Epidermal melanocyte (primary cell): ENCODE results near the gene EDAR.

ENCODE experiments used
- DNase-seq: peaks from one replicate; pipeline ENCODE4 v3.0.0; 2011; ENCODE audit warnings: low spot score; ENCODE audit not compliant: insufficient read length

Gene EDAR

DNA sequence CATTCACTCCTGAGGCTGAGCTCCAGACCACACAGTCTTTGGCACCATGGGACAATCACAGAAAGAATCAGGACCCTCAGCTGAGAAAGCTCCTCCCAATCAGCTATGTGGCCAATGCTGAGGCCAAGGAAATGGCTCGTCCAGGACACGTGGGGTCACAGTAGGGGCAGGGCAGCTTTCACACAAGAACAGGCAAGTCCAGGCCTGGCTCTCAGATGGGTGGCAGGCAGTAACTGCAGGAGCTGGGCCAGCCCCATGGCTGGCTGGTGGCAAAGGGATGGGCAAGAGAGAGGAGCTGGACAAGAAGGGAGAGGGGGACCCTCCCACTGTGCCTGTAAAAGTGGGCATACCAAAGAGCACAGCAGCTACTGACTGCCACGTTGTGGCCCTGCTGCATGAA, 12.2 kb upstream of the EDAR start:
- no peak for DNase-seq

DNA sequence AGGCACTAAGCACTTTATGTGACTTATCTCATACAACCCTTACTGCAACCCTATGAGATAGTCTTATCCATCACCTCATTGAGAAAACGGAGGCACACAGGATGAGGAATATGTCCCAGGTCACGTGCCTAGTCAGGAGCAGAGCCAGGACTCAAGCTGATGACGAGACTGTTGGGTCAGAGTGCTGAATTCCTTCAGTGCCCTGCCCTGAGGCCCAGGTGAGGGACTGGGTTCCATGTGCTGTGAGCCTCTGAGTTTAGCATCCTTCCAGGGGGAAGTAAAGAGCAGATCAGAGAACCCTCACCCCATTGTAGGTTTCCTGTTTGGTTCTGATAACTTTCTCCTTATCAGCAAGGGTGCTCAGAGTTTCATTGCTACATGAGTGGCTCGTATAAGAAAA, 11.7 kb upstream of the EDAR start:
- DNase-seq: no peak

DNA sequence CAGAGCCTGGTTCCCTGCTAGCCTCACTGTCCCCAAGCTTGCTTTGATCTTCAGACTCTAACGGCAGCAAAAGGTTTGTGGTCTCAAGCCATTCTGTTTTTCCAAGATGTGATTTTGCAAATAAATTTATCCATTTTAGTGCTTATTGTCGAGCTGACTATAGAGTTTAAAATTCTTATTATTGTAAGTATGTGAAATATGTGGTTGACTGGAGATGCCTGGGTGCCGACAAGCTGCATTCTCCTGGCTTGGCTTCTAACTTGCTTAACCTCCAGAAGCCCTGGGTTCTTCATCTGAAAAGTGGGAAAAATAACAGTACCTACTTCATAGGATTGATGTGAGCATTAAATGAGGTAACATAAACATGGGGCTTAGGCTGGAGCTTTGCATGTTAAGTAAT, 9.9 kb upstream of the EDAR start:
- no peak for DNase-seq

DNA sequence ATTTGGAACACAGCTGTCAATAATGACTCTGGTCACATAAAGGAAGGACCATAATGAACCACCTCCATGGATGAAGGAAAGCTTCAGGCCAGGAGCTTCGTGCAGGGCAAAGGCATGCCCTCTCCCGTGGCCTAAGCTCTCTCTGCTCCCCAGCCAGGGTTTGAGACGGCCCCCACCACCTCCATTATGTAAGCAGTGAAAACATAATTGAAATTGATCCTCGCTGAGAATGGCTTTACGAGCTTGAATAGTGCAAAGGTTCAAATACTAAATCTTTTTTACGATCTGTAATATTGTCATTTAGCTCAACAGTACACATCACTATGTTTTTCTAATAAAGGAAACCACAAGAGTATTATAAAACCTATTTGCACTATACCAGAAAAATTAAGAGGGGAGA, 5.2 kb upstream of the EDAR start:
- no peak for DNase-seq

DNA sequence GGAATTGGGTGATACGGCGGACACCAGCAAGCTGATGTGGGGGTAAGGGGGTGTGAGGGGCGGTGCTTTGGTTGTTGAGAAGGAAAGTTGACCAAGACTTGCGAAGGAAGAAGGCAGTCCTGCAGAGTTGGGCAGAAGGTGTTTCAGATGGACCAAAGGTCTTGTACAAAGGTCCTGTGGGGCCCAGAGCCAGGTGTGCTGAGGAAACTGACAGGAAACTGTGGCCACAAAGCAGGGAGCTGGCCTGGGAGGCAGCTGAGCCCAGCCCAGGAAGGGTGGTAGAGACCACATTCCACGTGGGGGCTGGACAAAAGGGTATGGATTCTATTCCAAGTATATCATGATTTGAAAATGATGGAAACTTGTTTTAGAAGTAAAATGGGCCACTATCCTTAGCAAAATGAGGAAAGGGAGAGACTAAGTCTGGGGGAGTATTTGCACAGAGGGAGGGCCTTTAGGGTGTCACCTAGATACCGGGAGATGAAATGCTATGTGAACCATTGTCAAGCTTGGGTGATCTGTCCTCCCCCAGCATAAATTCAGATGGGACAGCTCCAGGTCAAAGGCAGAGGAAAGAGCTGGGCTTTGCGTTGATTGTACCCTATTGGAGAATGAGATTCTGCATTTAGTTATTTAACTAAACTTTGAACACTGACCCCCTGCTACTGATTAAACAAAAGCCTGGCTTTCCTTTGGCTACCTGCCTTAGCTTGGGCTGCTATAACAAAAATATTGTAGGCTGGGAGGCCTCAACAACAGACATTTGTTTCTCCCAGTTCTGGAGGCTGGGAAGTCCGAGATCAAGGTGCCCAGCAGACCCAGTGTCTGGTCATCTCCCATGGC, 4.3 kb upstream of the EDAR start:
- DNase-seq: no peak

DNA sequence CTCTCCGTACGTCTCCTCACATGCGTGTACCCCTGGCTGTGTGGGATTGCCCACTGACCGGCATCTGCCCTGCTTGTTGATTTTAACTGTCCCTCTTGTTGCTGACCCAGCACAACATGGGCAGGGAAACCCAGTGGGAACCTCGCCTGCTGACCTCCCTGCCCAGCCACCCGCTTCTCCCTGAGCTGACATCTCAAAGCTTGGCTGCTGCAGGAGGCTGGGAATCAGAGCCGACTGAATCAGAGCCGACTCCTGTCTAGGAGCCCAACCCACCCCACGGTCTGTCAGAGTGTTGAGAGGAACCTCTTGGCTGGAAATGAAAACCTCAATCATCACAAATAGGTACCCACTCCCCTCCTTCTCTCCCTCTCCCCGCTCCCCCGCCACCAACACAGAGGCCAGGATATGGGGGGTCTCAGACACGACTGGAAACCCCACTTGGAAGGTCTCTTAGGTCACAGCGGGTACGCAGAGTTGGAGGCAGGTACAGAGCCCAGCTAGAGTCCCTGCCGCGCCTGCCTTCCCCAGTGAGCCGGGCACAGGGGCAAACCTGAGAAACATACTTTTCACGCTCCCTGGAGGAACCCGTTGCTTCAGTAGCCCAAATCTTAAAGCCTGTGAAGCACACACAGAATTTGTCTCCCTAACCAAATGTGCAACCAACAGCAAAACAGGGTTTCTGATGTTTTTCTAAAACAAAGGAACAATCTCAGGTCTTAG, 784 bp downstream of the EDAR start:
- no peak for DNase-seq

DNA sequence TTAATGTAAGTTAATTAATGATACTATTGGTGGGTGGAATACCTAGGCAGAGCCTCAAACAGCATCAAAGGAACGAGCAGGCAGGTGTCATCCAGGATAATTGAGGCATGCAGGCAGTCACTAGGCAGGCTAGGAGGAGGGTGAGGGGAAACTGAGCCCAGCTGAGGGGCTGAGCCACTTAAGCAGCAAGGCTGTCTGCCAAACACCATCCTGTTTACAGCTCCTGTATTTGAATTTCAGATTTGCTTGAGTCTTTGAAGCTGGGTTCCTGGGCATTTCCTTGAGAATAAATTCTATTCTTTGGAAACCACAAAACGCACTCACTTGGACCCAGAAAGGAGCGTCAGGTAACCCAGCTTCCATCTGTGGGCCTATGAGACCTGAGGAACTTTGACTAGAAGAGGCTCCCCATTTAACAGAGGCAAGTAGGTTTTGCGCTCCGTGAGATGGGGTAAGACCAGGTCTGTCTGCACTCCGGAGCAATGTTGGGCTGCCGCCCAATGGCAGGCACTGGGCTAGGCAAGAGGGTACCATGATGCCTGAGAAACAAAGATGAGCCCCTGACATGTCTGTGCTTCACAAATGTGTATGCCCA, 2.0 kb downstream of the EDAR start:
- DNase-seq: no peak

DNA sequence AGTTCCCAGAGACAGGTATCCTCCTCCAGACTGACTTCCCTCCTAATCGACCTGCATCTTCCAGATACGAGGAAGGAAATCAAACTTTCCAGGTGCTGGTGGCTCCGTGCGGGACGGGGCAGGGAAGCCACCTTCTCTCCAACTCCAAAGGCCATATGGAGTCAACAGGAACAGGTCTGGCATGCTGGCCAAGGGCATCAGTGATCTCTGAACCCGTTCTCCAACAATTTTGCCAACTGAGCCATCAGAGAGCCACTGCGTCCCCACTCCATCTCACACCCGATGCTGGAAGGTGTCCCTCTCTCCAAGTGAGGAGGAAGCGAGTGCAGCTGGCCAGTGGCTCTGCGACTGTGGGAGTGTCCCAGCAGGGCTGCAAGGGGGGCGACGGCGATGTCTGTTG, 5.4 kb downstream of the EDAR start:
- no peak for DNase-seq

DNA sequence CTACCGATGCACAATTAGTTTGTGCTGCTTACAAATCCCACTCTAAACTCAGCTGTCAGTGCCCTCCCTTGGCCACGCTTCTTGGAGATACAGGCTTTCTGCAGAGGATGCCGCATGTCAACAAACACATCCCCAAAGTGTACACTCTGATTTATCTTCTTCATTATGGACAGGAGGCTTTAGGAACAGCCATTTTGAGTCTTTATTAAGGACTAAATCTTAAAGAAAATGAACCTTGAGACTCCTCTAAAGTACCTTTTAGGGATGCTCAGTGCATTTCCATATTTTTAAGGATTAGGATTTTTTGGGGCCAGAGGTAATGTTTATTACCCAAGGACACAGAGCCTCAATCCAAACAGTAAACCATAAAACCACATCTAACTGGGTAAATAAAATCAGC, 6.0 kb downstream of the EDAR start:
- no peak for DNase-seq

DNA sequence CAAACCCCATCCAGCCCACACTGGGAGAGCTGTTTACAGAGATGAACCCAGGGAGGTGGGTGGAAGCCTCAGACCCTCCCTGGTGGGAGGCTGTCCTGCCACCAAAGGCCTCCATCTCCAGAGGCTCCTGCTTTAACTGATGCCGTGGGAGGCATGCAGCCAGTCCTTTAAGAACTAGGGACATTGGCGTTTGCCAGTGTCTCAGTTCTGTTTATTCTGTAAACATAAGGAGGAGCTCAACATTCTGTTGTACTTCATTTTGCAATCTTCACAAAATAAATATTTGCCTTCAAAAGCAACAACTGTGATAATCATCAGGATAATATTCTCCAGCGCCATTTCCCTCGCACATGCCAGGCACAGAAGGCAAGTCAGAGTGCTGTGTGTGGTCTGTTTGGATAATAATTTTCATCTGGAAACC, 6.8 kb downstream of the EDAR start:
- no peak for DNase-seq

DNA sequence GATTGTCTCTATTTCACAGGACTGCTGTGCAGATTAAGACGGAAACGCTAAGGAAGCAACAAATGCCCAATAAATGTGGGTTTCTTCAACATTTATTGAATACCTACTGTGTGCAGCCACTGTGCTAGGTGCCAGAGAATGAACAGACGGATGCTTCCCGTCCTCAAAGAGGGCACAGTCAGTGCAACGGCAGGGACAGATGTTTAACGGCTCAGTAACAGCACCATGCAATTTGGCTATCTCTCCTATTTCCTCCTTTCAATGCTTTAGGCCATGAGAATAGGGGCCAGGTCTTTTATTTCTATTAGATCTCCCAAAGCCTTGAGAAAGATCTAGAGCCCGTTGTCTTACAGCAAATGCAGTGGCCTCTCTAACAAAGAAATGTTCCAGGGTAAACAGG, 7.2 kb downstream of the EDAR start:
- no peak for DNase-seq

DNA sequence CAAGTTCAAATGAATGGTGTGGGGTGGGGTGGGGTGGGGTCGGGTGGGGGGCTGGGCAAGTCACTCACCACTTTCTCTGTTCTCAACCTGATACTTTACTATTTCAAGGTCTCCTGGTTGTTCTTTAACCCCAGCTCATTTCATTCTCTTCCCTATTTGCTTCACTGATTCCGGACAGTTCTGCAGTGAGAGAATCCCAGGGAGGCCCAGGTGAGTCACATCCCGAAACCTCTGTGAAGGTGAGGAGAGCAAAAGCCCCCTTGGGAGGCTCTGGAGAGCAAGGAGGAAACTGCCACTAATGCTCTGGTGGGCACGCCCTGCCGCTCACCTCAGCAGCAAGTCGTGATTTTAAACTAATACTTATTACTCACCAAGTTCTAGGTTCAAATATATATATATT, 8.9 kb downstream of the EDAR start:
- DNase-seq: no peak

DNA sequence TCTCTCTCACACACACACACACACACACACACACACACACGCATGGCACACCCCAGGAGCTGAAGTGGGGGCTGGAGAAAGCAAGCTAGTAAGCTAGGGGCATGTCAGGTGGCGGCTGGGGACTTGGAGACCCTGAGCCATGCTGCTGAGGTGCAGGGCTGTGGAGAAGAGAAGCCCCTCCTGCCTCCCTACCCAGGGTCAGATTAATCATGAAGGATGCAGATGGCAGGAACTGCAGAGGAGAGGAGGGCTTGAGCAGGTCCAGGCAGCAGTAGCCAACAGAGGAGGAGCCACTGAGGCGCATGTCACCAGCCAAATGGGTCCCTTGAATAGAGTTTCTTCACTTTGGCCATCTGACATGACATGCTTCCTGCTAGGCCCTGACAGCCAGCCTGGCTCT, 9.6 kb downstream of the EDAR start:
- DNase-seq: no peak

DNA sequence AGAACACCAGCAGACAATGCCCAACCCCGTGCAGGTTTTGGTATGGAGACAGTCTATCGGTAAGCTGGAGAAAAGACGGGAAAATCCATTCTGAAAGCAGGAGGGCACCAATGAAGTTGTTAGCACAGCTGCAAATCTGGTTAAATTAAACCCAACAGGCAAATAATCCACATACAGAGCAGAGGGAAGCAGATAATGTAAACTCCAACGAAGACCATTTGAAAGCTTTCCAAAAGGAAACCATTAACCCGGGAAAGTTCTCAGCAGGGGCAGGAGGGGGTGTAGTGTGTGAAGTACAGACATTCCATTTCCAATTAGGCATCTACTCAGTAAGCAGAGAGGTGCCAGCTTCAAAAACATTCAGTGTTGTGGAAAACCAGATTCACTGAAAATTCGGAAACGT, 10.3 kb downstream of the EDAR start:
- no peak for DNase-seq

DNA sequence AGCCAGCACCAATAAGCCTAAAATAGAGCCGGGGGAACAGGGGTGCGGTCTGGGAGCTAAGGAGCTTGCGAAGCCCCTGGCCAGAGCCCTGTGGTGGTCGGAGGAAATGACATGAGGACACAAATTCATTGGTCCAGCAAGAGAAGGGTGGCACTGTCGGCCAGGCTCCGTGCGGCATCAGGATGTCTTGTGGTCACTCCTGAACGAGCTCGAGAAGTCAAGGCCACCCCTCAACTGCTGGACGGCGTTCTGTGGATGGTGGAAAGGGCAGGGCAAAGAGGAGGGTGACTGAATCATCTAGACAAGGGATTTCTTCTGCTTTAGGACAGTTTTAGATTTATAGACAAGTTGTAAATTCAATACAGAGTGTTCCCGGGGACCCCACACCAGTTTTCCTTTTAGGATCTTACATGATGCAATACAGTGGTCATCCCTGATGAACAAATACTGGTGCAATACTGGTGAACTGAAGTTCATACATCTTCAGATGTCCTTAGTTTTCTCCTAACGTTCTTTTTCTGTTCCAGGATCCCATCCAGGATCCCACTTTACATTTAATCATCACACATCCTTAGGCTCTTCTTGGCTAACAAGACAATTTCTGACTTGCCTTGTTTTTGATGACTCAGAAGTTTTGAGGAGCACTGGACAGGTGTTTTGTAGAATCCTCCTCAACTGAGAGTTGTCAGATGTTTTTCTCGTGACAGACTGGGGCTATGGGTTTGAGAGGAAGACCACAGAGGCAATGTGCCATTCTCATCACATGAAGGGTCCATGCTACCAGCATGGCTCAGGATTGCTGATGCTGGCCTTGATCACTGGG, 13.2 kb downstream of the EDAR start:
- DNase-seq: no peak

DNA sequence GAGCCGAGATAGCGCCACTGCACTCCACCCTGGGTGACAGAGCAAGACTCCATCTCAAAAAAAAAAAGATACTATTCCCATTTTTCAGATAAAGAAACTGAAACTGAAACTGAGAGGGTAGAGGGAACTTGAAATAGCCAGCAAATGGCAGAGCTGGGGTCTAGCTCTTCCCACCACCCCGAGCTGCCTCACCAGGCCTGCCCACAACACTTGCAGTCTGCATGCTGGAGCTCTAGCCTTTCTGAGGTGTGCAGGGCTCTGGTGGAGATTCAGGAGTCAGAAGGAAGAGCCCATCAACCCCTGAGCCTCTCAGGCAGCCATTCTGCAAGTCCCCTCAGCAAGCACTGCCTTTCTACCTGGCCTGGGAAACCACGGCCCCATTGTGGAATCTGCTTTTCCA, 14.3 kb downstream of the EDAR start:
- DNase-seq: no peak

DNA sequence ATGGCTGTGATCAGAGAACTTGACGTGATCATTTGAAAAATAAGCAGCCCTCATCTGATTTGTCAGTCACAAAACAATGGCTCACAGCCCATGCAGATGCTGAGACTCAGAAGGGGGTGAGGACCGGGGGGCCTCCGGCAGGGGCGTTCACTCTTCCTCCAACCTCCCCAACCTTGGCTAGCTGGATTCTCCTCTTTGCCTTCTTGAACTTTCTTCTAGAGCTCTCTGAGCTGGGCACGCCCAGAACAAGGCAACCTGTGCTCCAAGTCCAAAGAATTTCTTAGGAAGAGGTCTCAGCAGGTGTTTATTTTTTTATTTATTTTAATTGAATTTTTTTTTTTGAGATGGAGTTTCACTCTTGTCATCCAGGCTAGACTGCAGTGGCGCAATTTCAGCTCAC, 16.4 kb downstream of the EDAR start:
- DNase-seq: no peak

DNA sequence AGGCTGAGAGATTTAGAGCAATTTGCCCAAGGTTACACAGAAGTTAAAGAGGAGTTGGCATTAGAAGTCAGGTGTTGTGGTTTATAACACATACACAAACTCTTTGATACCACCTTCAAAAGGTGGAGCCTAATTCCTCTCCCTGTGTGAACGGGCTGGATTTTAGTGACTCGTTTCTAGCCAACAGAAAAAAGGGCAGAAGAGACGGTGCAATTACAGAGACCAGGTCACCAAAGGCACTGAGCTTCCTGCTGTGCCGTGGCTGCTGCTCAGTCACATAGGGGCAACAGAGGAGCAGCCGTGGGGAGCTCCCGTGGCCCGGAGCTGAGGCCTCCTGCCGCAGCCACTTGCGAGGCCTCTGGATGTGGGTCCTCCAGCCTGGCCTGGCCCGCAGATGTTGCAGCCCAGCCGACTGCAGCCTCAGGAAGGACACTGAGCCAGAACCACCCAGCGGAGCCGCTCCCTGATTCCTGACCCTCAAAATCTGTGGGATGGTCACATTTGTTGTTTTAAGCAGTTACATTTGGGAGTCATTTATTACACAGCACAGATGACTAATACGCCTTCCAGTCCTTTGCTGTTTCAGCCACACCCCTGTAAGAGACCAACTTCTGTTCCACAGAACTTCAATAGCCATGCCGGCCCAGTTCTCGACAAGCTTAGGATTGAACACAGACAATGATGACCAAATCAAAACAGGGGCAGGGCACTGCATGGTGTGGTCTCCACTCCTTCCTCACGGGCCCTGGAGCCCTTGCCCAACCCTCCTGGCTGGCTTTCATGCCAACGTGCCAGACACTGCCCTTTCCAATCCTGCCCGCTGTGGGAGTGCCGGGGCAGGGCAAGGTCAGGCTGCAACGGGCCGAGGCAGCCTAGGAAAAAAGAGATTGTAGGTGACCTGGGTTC, 17.1 kb downstream of the EDAR start:
- no peak for DNase-seq

DNA sequence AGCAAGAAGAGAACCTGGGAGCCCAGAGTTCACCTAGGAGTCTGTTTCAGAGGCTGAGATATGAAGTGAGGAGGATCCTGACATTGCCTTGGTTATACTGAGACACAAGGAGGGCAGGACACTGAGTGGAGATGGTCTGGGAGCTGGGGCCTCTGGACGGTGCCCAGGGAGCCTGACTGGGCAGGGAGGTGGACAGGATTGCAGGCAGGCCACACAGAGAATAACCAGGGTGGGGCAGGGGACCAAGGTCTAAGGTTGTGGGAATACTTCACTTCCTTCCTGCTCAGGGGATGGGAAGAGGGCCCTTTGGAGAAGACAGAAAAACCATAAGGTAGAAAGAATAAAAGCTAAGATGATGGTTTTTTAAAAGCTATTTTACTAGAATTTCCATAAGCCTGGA, 18.7 kb downstream of the EDAR start:
- DNase-seq: no peak

DNA sequence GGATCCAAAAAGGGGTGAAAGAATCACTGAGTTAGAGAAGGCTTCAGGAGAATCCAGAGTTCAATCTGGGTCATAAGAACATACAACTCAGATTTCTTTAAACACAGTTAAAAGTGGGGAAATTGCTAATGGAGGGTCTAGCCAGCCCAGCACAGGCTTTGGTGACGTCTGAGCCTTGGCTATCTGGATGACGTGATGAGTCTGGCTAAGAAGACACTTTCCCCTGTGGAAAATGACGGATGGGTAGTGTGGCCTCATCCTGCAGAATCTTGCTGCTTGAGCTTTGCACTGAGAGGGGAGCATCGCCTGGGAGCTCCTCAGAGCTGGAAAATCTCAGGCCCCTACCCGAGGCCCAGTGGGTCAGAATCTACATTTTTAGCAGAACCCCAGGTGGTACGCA, 19.2 kb downstream of the EDAR start:
- no peak for DNase-seq

DNA sequence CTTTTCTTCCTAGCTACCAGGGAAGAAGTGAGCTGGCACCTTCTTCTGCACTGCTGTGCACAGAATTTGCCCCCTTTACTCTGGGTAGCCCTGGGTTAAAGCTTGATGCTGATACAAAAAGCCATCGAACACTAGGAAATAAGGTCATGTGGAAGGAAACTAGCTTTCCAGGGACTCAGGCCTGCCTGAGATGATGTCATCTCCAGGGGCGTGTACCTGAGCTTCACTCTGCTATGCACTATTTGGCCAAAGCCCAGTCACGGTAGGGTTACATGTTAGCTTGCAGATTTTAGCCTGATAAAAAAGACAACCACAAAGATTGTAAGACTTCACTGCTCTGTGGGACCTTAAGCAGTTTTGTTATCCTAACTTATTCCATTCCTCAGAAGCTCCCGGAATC, 20.4 kb downstream of the EDAR start:
- no peak for DNase-seq
